K562 (cell line): ENCODE results near the gene LRRC10B.

ENCODE experiments used
- CREB5 ChIP-seq: fragments of 250-450 bp; sonication (Bioruptor Pico); IDR thresholded peaks from 2 replicates; pipeline ENCODE4 v1.5.0; 2020; ENCODE audit warnings: mild to moderate bottlenecking
- MAZ ChIP-seq, 2 experiments: fragments of 450-650 bp in 1 of 2; sonication (generic) in 1 of 2; formaldehyde crosslinking; IDR thresholded peaks in 1 of 2; conservative IDR thresholded peaks in 1 of 2; 2 replicates each; pipeline versions ENCODE4 v1.4.0 to v1.5.0; 2020; ENCODE audit warnings: mild to moderate bottlenecking in 1 of 2, missing genetic modification reagents in 1 of 2
- NR3C1 ChIP-seq: sonication (generic); formaldehyde crosslinking; IDR thresholded peaks from 2 replicates; pipeline ENCODE4 v1.8.1; 2022; ENCODE audit warnings: missing genetic modification reagents
- TCF7L2 ChIP-seq: fragments of 150-350 bp; IDR thresholded peaks from 2 replicates; pipeline ENCODE4 v1.6.1; 2016; ENCODE audit warnings: low read depth, mild to moderate bottlenecking, low read length, moderate library complexity
- UBTF ChIP-seq, 2 experiments: IDR thresholded peaks; 2 replicates each; pipeline ENCODE4 v1.6.1; 2012; ENCODE audit warnings: improper control_type of control experiment in 2 of 2, low read depth in 2 of 2, low read length in 2 of 2, borderline replicate concordance in 1 of 2
- TF ChIP-seq, protein P1 (sequence below), 3 experiments: IDR thresholded peaks in 2 of 3; conservative IDR thresholded peaks in 1 of 3; 2 replicates each; pipeline ENCODE4 v1.5.1; 2011 to 2012; ENCODE audit warnings: low read length in 3 of 3, mild to moderate bottlenecking in 3 of 3, control low read depth in 2 of 3, improper control_type of control experiment in 1 of 3, inconsistent platforms in 1 of 3, low read depth in 1 of 3, mixed read lengths in 1 of 3, moderate library complexity in 1 of 3; ENCODE audit not compliant: insufficient read depth in 2 of 3
- TF ChIP-seq, protein P2 (sequence below): sonication (generic); formaldehyde crosslinking; IDR thresholded peaks from 2 replicates; pipeline ENCODE4 v1.5.0; 2020; ENCODE audit warnings: missing genetic modification reagents

DNA sequence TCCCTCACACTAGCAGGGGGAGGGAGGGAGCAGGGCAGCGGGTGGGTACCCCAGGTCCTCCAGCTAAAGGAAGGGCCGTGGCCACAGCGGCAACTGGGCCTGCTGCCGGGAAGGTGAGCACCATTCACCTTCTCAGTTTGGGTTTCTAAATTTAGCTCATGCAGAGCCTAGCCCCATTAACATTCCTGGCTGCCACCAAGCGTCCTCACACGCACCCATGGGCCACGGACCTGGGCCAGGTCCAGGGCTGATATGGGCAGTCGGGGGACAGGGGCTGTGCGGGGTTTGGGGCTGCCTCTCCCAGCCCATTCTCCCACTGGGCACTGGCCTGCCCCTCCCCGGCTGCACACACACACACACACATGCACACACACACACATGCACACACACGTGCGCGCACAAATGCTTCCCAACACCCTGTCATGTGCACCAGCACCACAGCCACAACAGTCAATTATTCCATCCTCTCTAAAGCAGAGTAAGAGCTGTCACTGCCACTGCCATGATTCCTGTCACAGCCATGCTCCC is 43.6 kb downstream of the LRRC10B start:
- TF ChIP-seq UBTF (IDR thresholded peaks at IDR 0.05; ENCODE audit: borderline replicate concordance in 1 of 2, low read depth in 2 of 2, low read length in 2 of 2) (no peak), TCF7L2 (no peak), NR3C1 (CRISPR knock-in tag) (no peak), MAZ (CRISPR knock-in tag; conservative IDR thresholded peaks at IDR 0.05 in 1 of 2, IDR thresholded peaks at IDR 0.05 in 1 of 2) (no peak), CREB5 (CRISPR knock-in tag) (no peak)
- TF ChIP-seq, protein P1, sequence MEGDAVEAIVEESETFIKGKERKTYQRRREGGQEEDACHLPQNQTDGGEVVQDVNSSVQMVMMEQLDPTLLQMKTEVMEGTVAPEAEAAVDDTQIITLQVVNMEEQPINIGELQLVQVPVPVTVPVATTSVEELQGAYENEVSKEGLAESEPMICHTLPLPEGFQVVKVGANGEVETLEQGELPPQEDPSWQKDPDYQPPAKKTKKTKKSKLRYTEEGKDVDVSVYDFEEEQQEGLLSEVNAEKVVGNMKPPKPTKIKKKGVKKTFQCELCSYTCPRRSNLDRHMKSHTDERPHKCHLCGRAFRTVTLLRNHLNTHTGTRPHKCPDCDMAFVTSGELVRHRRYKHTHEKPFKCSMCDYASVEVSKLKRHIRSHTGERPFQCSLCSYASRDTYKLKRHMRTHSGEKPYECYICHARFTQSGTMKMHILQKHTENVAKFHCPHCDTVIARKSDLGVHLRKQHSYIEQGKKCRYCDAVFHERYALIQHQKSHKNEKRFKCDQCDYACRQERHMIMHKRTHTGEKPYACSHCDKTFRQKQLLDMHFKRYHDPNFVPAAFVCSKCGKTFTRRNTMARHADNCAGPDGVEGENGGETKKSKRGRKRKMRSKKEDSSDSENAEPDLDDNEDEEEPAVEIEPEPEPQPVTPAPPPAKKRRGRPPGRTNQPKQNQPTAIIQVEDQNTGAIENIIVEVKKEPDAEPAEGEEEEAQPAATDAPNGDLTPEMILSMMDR (IDR thresholded peaks at IDR 0.05 in 2 of 3, conservative IDR thresholded peaks at IDR 0.05 in 1 of 3; ENCODE audit: insufficient read depth in 2 of 3, low read depth in 1 of 3, low read length in 3 of 3), result no peak
- TF ChIP-seq, protein P2, sequence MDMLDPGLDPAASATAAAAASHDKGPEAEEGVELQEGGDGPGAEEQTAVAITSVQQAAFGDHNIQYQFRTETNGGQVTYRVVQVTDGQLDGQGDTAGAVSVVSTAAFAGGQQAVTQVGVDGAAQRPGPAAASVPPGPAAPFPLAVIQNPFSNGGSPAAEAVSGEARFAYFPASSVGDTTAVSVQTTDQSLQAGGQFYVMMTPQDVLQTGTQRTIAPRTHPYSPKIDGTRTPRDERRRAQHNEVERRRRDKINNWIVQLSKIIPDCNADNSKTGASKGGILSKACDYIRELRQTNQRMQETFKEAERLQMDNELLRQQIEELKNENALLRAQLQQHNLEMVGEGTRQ (CRISPR knock-in tag), result no peak
